Liver (tissue), 9 donors: ENCODE measurements around the gene SAMD14. TPM values are rescaled to one million over a fixed set of nuclear protein-coding genes. Genes with fewer than 3 reads are reported as not detected.

Experiments used
- DNase-seq: peaks from one replicate; pipeline ENCODE4 v3.0.0-alpha.2; 2017; ENCODE audit warnings: low spot score
- H3K27ac ChIP-seq, 2 donors: one replicate each; pipeline ENCODE4 v1.7.0; 2013; ENCODE audit warnings: inconsistent platforms in 2 of 2, low read length in 2 of 2, control low read depth in 1 of 2, low read depth in 1 of 2, mild to moderate bottlenecking in 1 of 2
- H3K27me3 ChIP-seq, 4 donors: one replicate each; pipeline versions ENCODE4 v1.6.1 to v1.7.0; 2013; ENCODE audit warnings: low read length in 3 of 4, inconsistent platforms in 1 of 4, mild to moderate bottlenecking in 1 of 4, moderate library complexity in 1 of 4; ENCODE audit not compliant: control insufficient read depth in 4 of 4, insufficient read depth in 4 of 4
- H3K36me3 ChIP-seq, 4 donors: one replicate each; pipeline versions ENCODE4 v1.6.1 to v1.7.0; 2013; ENCODE audit warnings: low read length in 3 of 4, mild to moderate bottlenecking in 3 of 4, low read depth in 1 of 4, moderate library complexity in 1 of 4; ENCODE audit not compliant: control insufficient read depth in 4 of 4, insufficient read depth in 3 of 4
- H3K4me1 ChIP-seq, 4 donors: one replicate each; pipeline versions ENCODE4 v1.6.1 to v1.7.0; 2013; ENCODE audit warnings: low read length in 3 of 4, mild to moderate bottlenecking in 3 of 4, moderate library complexity in 1 of 4; ENCODE audit not compliant: control insufficient read depth in 4 of 4, insufficient read depth in 4 of 4
- H3K4me3 ChIP-seq, 3 donors: one replicate each; pipeline versions ENCODE4 v1.6.1 to v1.7.0; 2013; ENCODE audit warnings: low read length in 3 of 3, control low read depth in 1 of 3, low read depth in 1 of 3, mild to moderate bottlenecking in 1 of 3
- H3K9ac ChIP-seq, 2 donors: one replicate each; pipeline ENCODE4 v1.7.0; 2013; ENCODE audit warnings: low read length in 2 of 2, mild to moderate bottlenecking in 2 of 2, moderate library complexity in 2 of 2, control low read depth in 1 of 2, low read depth in 1 of 2
- H3K9me3 ChIP-seq, 4 donors: one replicate each; pipeline versions ENCODE4 v1.6.1 to v1.7.0; 2013; ENCODE audit warnings: low read length in 3 of 4; ENCODE audit not compliant: control insufficient read depth in 4 of 4
- CTCF ChIP-seq: fragments of 150-350 bp; IDR thresholded peaks from 2 replicates; pipeline ENCODE4 v1.5.1; 2017; ENCODE audit warnings: improper control_type of control experiment, low read depth, low read length; ENCODE audit not compliant: missing input control
- FOXA2 ChIP-seq: IDR thresholded peaks from 2 replicates; pipeline ENCODE4 v1.6.1; 2016; ENCODE audit warnings: antibody characterized with exemption
- GABPA ChIP-seq, 2 donors: IDR thresholded peaks in 1 of 2; conservative IDR thresholded peaks in 1 of 2; 2 replicates each; pipeline ENCODE4 v1.6.1; 2016; ENCODE audit warnings: antibody characterized with exemption in 2 of 2, mild to moderate bottlenecking in 1 of 2, moderate library complexity in 1 of 2
- HNF4G ChIP-seq: IDR thresholded peaks from 2 replicates; pipeline ENCODE4 v1.6.1; 2016; ENCODE audit warnings: antibody characterized with exemption
- NR2F2 ChIP-seq: IDR thresholded peaks from 2 replicates; pipeline ENCODE4 v1.6.1; 2016; ENCODE audit warnings: antibody characterized with exemption
- RXRA ChIP-seq, 2 donors: IDR thresholded peaks; 2 replicates each; pipeline ENCODE4 v1.6.1; 2017 to 2018; ENCODE audit warnings: antibody characterized with exemption in 2 of 2, mild to moderate bottlenecking in 1 of 2
- WGBS: extraction: QIAGEN DNeasy Blood & Tissue Kit; methylation state at CpG from one replicate; pipeline ENCODE4 v1.1.7; 2013; 5-methylcytosine and 5-hydroxymethylcytosine counted together
- polyA plus RNA-seq, 2 donors: library from polyadenylated mRNA; stranded (reverse) in 1 of 2; unstranded in 1 of 2; fragments of 200-250 nt in 1 of 2; fragments of >200 nt in 1 of 2; fragmentation: Nextera tagmentation in 1 of 2; extraction: Ambion mirVana in 1 of 2; gene quantifications; one replicate each; pipeline versions ENCODE4 v1.2.1 to v1.2.3, GENCODE V29; 2013 to 2015
- total RNA-seq, 2 donors: library from RNA; depleted of rRNA; stranded (reverse); fragments of >200 nt; gene quantifications; one replicate each; pipeline ENCODE4 v1.2.3, GENCODE V29; 2014
- TF ChIP-seq, protein P1 (sequence below): IDR thresholded peaks from 2 replicates; pipeline ENCODE4 v1.6.1; 2016; ENCODE audit warnings: antibody characterized with exemption
- TF ChIP-seq, protein P2 (sequence below): IDR thresholded peaks from 2 replicates; pipeline ENCODE4 v1.6.1; 2016; ENCODE audit warnings: antibody characterized with exemption
- donor health status: healthy.
- donor health status: healthy.
- donor health status: healthy.
- donor health status: healthy.
- donor health status: healthy.

Gene SAMD14
- total and polyA plus RNA-seq, 4 donors: 0.50 to 0.84 (median 0.67) TPM; not detected in 1

- peak overlapping the region in 2 of 3 donors; percentile 63 to 73 for H3K4me3 ChIP-seq
- no peaks in the 10 kb centered on the region for H3K9me3 ChIP-seq
- H3K9ac ChIP-seq: peak overlapping the region in 1 of 2 donors; percentile 50
- peak; percentile 64 for DNase-seq
- peak overlapping the region; percentile 79 to 80 for H3K27ac ChIP-seq
- no peaks in the 10 kb centered on the region for H3K27me3 ChIP-seq
- WGBS: 7% methylated on average over 123 of the region's 123 CpGs
- peaks cover 24 to 61% (median 55%) of the 10 kb centered on the region in 4 donors for H3K4me1 ChIP-seq
- peak; percentile 10 for TF ChIP-seq CTCF
- TF ChIP-seq FOXA2: no peak
- H3K36me3 ChIP-seq: no peaks in the 10 kb centered on the region
Observed at GRCh38 chr17:50149417-50150353, 19.7 kb upstream of the SAMD14 start.

DNA sequence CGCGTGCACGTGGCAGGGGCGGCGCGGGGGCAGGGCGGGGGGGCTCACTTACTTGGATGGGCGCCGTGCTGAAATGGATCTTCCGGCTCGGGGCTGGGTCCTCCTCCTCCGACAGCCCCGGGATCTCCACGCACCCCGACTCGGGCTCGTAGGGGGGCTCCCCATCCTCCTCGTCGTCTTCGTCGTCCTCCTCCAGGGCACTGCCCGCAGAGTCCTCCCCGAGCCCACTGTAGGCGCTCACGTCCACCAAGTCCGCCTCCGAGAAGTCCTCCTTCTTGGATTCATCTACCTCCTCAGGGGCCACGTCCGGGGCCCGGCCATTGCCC is 19.1 kb upstream of the SAMD14 start:
- no peak for TF ChIP-seq RXRA (IDR thresholded peaks at IDR 0.05)

GRCh38 chr17:50148226-50149090 is 18.5 kb upstream of the SAMD14 start:
- H3K4me1 ChIP-seq: peaks cover 27 to 70% (median 63%) of the 10 kb centered on the region in 4 donors

More for the DNA sequence above, 19.1 kb upstream of the SAMD14 start:
- Histone ChIP-seq H3K4me3 (peak overlapping the region in 2 of 3 donors; percentile 41 to 73), H3K9me3 (no peaks in the 10 kb centered on the region), H3K27ac (peak overlapping the region; percentile 49 to 80), H3K36me3 (no peaks in the 10 kb centered on the region), H3K9ac (peak overlapping the region in 1 of 2 donors; percentile 50), H3K27me3 (no peaks in the 10 kb centered on the region), H3K4me1 (peaks cover 27 to 64% (median 59%) of the 10 kb centered on the region in 4 donors)
- no peak for DNase-seq
- 10% methylated on average over 30 of the region's 30 CpGs for WGBS

More at GRCh38 chr17:50148226-50149090, 18.5 kb upstream of the SAMD14 start:
- Histone ChIP-seq H3K4me3 (peak overlapping the region; percentile 52 to 73 (median 70)), H3K9me3 (no peaks in the 10 kb centered on the region), H3K9ac (peak overlapping the region; percentile 28 to 56), H3K27ac (peak overlapping the region; percentile 74 to 80), H3K27me3 (no peaks in the 10 kb centered on the region), H3K36me3 (peaks cover 0 to 1% (median 0%) of the 10 kb centered on the region in 4 donors)
- TF ChIP-seq, protein P1, sequence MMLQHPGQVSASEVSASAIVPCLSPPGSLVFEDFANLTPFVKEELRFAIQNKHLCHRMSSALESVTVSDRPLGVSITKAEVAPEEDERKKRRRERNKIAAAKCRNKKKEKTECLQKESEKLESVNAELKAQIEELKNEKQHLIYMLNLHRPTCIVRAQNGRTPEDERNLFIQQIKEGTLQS: no peak
- no peak for TF ChIP-seq HNF4G
- no peak for TF ChIP-seq GABPA (IDR thresholded peaks at IDR 0.05 in 1 of 2, conservative IDR thresholded peaks at IDR 0.05 in 1 of 2)
- no peak for TF ChIP-seq NR2F2
- TF ChIP-seq, protein P2, sequence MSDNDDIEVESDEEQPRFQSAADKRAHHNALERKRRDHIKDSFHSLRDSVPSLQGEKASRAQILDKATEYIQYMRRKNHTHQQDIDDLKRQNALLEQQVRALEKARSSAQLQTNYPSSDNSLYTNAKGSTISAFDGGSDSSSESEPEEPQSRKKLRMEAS: no peak
- peak; percentile 49 for DNase-seq
- WGBS: 5% methylated on average over 25 of the region's 25 CpGs
